HepG2 (cell line): ENCODE measurements around the gene HSPE1. TPM values are rescaled to one million over a fixed set of nuclear protein-coding genes. Genes with fewer than 3 reads are reported as not detected.

Experiments
- AGO2 ChIP-seq: fragments of 200-400 bp; formaldehyde crosslinking; optimal IDR thresholded peaks from 2 replicates; pipeline ENCODE3; 2017; ENCODE audit warnings: mild to moderate bottlenecking, low read depth, low read length, moderate library complexity
- ARNT2 ChIP-seq: sonication (generic); formaldehyde crosslinking; IDR thresholded peaks from 2 replicates; pipeline ENCODE4 v1.8.0; 2022; ENCODE audit warnings: mild to moderate bottlenecking, low read depth, missing genetic modification reagents, moderate library complexity
- ATF3 ChIP-seq: sonication (generic); formaldehyde crosslinking; IDR thresholded peaks from 2 replicates; pipeline ENCODE4 v1.4.0; 2020; ENCODE audit warnings: missing genetic modification reagents
- CC2D1A ChIP-seq: sonication (generic); formaldehyde crosslinking; IDR thresholded peaks from 2 replicates; pipeline ENCODE4 v1.8.1; 2023; ENCODE audit warnings: mild to moderate bottlenecking, missing genetic modification reagents
- CEBPG ChIP-seq: IDR thresholded peaks from 2 replicates; pipeline ENCODE4 v1.6.1; 2016
- EED ChIP-seq: sonication (generic); formaldehyde crosslinking; IDR thresholded peaks from 2 replicates; pipeline ENCODE4 v1.5.0; 2020; ENCODE audit warnings: mild to moderate bottlenecking, missing genetic modification reagents
- IKZF4 ChIP-seq: sonication (generic); formaldehyde crosslinking; IDR thresholded peaks from 2 replicates; pipeline ENCODE4 v1.5.1; 2020; ENCODE audit warnings: borderline replicate concordance, mild to moderate bottlenecking, low read depth, missing genetic modification reagents; ENCODE audit errors: not compliant biosample characterization
- MAX ChIP-seq: IDR thresholded peaks from 2 replicates; pipeline ENCODE4 v1.6.1; 2012; ENCODE audit warnings: inconsistent platforms
- MYNN ChIP-seq: sonication (generic); formaldehyde crosslinking; IDR thresholded peaks from 2 replicates; pipeline ENCODE4 v1.4.0; 2020; ENCODE audit warnings: mild to moderate bottlenecking, low read depth, missing genetic modification reagents
- NFIC ChIP-seq: IDR thresholded peaks from 2 replicates; pipeline ENCODE4 v1.6.1; 2012; ENCODE audit warnings: mild to moderate bottlenecking, low read length, inconsistent platforms
- NR1H2 ChIP-seq: sonication (generic); formaldehyde crosslinking; IDR thresholded peaks from 2 replicates; pipeline ENCODE4 v1.8.1; 2022; ENCODE audit warnings: low read depth, missing genetic modification reagents, borderline replicate concordance
- PBX2 ChIP-seq: IDR thresholded peaks from 2 replicates; pipeline ENCODE4 v1.6.1; 2016; ENCODE audit warnings: control low read depth
- PHF5A ChIP-seq: IDR thresholded peaks from one replicate; pipeline ENCODE4 v1.6.1; 2018; ENCODE audit warnings: low read depth, missing genetic modification reagents; ENCODE audit not compliant: unreplicated experiment
- RORA ChIP-seq: sonication (generic); formaldehyde crosslinking; IDR thresholded peaks from 2 replicates; pipeline ENCODE4 v1.5.0; 2020; ENCODE audit warnings: mild to moderate bottlenecking, missing genetic modification reagents, moderate library complexity
- SATB2 ChIP-seq: sonication (generic); formaldehyde crosslinking; IDR thresholded peaks from 2 replicates; pipeline ENCODE4 v1.5.0; 2020; ENCODE audit warnings: missing genetic modification reagents
- SIX4 ChIP-seq: sonication (generic); formaldehyde crosslinking; IDR thresholded peaks from 2 replicates; pipeline ENCODE4 v1.4.0; 2020; ENCODE audit warnings: missing genetic modification reagents
- SP140L ChIP-seq: sonication (generic); formaldehyde crosslinking; IDR thresholded peaks from 2 replicates; pipeline ENCODE4 v1.4.0; 2020; ENCODE audit warnings: missing genetic modification reagents, borderline replicate concordance
- TCF7 ChIP-seq: sonication (generic); IDR thresholded peaks from 2 replicates; pipeline ENCODE4 v1.6.1; 2016; ENCODE audit warnings: antibody characterized with exemption, low read depth
- ZBTB8A ChIP-seq: sonication (generic); formaldehyde crosslinking; IDR thresholded peaks from 2 replicates; pipeline ENCODE4 v1.4.0; 2020; ENCODE audit warnings: mild to moderate bottlenecking, low read depth, missing genetic modification reagents, borderline replicate concordance
- ZIK1 ChIP-seq: sonication (generic); formaldehyde crosslinking; IDR thresholded peaks from 2 replicates; pipeline ENCODE4 v1.5.0; 2020; ENCODE audit warnings: mild to moderate bottlenecking, low read depth, missing genetic modification reagents, borderline replicate concordance
- ZNF3 ChIP-seq: IDR thresholded peaks from 2 replicates; pipeline ENCODE4 v1.7.0; 2017; ENCODE audit warnings: inconsistent platforms
- ZNF563 ChIP-seq: sonication (generic); formaldehyde crosslinking; IDR thresholded peaks from 2 replicates; pipeline ENCODE4 v1.8.0; 2022; ENCODE audit warnings: mild to moderate bottlenecking, moderate library complexity, missing genetic modification reagents
- ZNF737 ChIP-seq: sonication (generic); formaldehyde crosslinking; IDR thresholded peaks from 2 replicates; pipeline ENCODE4 v1.5.0; 2020; ENCODE audit warnings: missing genetic modification reagents, mild to moderate bottlenecking, borderline replicate concordance
- ZNF782 ChIP-seq: sonication (generic); formaldehyde crosslinking; IDR thresholded peaks from 2 replicates; pipeline ENCODE4 v1.4.0; 2020; ENCODE audit warnings: missing genetic modification reagents, mild to moderate bottlenecking, borderline replicate concordance
- ZNF816 ChIP-seq: sonication (generic); formaldehyde crosslinking; IDR thresholded peaks from 2 replicates; pipeline ENCODE4 v1.8.0; 2022; ENCODE audit warnings: missing genetic modification reagents, mild to moderate bottlenecking, borderline replicate concordance
- ZNF891 ChIP-seq: sonication (generic); formaldehyde crosslinking; IDR thresholded peaks from 2 replicates; pipeline ENCODE4 v1.5.0; 2020; ENCODE audit warnings: mild to moderate bottlenecking, missing genetic modification reagents
- polyA plus RNA-seq, 8 experiments: library from polyadenylated mRNA; depleted of rRNA in 3 of 8; stranded (reverse) in 7 of 8; unstranded in 1 of 8; fragments of >200 nt; fragmentation: Illumina TruSeq in 4 of 8; extraction: Trizol in 4 of 8; gene quantifications; 2 replicates each; pipeline versions ENCODE4 v1.2.1 to v1.2.3, GENCODE V29; 2011 to 2016; ENCODE audit warnings: low read depth in 4 of 8, missing spikeins in 1 of 8, mixed read lengths in 1 of 8; ENCODE audit not compliant: insufficient read depth in 1 of 8
- total RNA-seq, 5 experiments: library from RNA; depleted of rRNA; stranded (reverse); fragments of >200 nt; fragmentation: Illumina TruSeq; extraction: Trizol; gene quantifications; 2 replicates each; pipeline ENCODE4 v1.2.3, GENCODE V29; 2016; ENCODE audit warnings: low read depth in 1 of 5
- TF ChIP-seq, protein P1 (sequence below): sonication (generic); formaldehyde crosslinking; IDR thresholded peaks from 2 replicates; pipeline ENCODE4 v1.5.0; 2020; ENCODE audit warnings: missing genetic modification reagents
- TF ChIP-seq, protein P2 (sequence below): sonication (generic); formaldehyde crosslinking; IDR thresholded peaks from 2 replicates; pipeline ENCODE4 v1.9.0; 2022; ENCODE audit warnings: missing genetic modification reagents, mild to moderate bottlenecking, borderline replicate concordance

The HSPE1 gene
- total and polyA plus RNA-seq, 2 of the 13 experiments (the other 11 are each of a cell fraction or from before 2014, with no cell fraction given), result 244 to 823 TPM

DNA sequence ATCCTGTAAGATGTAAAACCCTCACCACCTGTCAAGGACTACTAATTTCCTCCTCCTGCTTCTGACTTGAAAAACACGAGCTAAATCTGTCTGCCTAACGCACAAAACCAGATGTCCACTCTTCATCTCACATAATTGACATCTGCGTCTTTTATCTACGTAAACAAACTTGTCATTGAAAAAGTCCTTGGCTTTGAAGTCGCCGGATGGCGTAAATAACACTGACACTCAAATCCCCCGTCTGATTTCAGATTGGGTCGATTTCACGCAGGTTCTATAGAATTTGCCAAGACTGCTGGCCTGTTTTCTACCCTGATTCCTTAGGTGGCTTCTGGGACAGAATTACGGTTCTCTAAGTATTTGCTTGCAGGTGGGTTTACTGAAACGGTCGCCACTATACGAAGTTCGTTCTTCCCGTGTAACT, 15.1 kb downstream of the HSPE1 start (continued):
- TF ChIP-seq MYNN (CRISPR knock-in tag) (no peak), TCF7 (peak; percentile 77), ZBTB8A (CRISPR knock-in tag) (no peak), CEBPG (no peak), ZIK1 (no peak), RORA (CRISPR knock-in tag) (0 out of 2 replicates have a peak, but pooled peaks have one; percentile 0), NR1H2 (CRISPR knock-in tag) (no peak), EED (no peak), SP140L (CRISPR knock-in tag) (peak; percentile 17; the same call in 1 of the 2 replicates), AGO2 (no peak), ZNF782 (CRISPR knock-in tag) (no peak), IKZF4 (CRISPR knock-in tag) (no peak), ZNF891 (CRISPR knock-in tag) (no peak), ARNT2 (CRISPR knock-in tag) (no peak), NFIC (peak; percentile 66; the same call in 1 of the 2 replicates), ZNF563 (CRISPR knock-in tag) (no peak), ZNF3 (CRISPR knock-in tag) (0 out of 2 replicates have a peak, but pooled peaks have one; percentile 10), ZNF816 (CRISPR knock-in tag) (peak; percentile 12; the same call in 1 of the 2 replicates), PBX2 (CRISPR knock-in tag) (no peak), ATF3 (CRISPR knock-in tag) (no peak), PHF5A (CRISPR knock-in tag) (no peak), SATB2 (no peak), ZNF737 (CRISPR knock-in tag) (no peak), MAX (no peak), CC2D1A (0 out of 2 replicates have a peak, but pooled peaks have one; percentile 97), SIX4 (no peak)
- TF ChIP-seq, protein P1, sequence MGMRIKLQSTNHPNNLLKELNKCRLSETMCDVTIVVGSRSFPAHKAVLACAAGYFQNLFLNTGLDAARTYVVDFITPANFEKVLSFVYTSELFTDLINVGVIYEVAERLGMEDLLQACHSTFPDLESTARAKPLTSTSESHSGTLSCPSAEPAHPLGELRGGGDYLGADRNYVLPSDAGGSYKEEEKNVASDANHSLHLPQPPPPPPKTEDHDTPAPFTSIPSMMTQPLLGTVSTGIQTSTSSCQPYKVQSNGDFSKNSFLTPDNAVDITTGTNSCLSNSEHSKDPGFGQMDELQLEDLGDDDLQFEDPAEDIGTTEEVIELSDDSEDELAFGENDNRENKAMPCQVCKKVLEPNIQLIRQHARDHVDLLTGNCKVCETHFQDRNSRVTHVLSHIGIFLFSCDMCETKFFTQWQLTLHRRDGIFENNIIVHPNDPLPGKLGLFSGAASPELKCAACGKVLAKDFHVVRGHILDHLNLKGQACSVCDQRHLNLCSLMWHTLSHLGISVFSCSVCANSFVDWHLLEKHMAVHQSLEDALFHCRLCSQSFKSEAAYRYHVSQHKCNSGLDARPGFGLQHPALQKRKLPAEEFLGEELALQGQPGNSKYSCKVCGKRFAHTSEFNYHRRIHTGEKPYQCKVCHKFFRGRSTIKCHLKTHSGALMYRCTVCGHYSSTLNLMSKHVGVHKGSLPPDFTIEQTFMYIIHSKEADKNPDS (CRISPR knock-in tag), result no peak
- TF ChIP-seq, protein P2, sequence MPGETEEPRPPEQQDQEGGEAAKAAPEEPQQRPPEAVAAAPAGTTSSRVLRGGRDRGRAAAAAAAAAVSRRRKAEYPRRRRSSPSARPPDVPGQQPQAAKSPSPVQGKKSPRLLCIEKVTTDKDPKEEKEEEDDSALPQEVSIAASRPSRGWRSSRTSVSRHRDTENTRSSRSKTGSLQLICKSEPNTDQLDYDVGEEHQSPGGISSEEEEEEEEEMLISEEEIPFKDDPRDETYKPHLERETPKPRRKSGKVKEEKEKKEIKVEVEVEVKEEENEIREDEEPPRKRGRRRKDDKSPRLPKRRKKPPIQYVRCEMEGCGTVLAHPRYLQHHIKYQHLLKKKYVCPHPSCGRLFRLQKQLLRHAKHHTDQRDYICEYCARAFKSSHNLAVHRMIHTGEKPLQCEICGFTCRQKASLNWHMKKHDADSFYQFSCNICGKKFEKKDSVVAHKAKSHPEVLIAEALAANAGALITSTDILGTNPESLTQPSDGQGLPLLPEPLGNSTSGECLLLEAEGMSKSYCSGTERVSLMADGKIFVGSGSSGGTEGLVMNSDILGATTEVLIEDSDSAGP (CRISPR knock-in tag), result no peak
